SK-N-SH treated with all-trans-retinoic acid at 6 μM for 48 hours (cell line): ENCODE results near the gene DOK4.

Source experiments
- CSDC2 ChIP-seq: fragments of 250-450 bp; sonication (Bioruptor Pico); IDR thresholded peaks from 2 replicates; pipeline ENCODE4 v1.5.0; 2020; ENCODE audit warnings: mild to moderate bottlenecking, moderate library complexity
- ESRRG ChIP-seq: fragments of 250-450 bp; sonication (Bioruptor Pico); IDR thresholded peaks from 2 replicates; pipeline ENCODE4 v1.6.1; 2021; ENCODE audit warnings: mild to moderate bottlenecking
- TOX ChIP-seq: fragments of 250-450 bp; sonication (Bioruptor Pico); IDR thresholded peaks from 2 replicates; pipeline ENCODE4 v1.8.0; 2021; ENCODE audit warnings: mild to moderate bottlenecking, moderate library complexity, borderline replicate concordance
- TF ChIP-seq, protein P1 (sequence below): fragments of 250-450 bp; sonication (Bioruptor Pico); IDR thresholded peaks from 2 replicates; pipeline ENCODE4 v1.8.0; 2020; ENCODE audit warnings: mild to moderate bottlenecking, moderate library complexity, borderline replicate concordance

DNA sequence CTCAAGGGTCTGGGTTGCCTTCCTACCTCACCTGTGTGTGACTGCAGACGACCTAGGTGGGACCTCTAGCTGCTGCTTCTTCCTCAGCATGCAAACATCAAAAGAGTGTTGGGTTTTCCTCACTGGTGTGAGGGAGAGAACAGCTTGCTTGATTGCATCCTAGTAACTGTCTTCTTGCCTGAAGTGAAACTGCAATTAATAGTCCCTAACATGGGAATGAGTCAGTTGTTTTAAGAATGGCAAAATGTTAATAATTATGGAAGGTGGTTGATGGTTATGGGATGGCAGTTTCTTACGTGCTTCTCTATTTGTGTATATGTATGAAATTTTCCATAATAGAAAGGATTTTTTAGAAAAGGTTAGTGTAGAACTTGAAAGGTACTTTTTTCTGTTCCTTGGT lies 17.9 kb downstream of the DOK4 start:
- TF ChIP-seq, protein P1, sequence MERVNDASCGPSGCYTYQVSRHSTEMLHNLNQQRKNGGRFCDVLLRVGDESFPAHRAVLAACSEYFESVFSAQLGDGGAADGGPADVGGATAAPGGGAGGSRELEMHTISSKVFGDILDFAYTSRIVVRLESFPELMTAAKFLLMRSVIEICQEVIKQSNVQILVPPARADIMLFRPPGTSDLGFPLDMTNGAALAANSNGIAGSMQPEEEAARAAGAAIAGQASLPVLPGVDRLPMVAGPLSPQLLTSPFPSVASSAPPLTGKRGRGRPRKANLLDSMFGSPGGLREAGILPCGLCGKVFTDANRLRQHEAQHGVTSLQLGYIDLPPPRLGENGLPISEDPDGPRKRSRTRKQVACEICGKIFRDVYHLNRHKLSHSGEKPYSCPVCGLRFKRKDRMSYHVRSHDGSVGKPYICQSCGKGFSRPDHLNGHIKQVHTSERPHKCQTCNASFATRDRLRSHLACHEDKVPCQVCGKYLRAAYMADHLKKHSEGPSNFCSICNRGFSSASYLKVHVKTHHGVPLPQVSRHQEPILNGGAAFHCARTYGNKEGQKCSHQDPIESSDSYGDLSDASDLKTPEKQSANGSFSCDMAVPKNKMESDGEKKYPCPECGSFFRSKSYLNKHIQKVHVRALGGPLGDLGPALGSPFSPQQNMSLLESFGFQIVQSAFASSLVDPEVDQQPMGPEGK (CRISPR knock-in tag) = no peak
- TF ChIP-seq CSDC2 (CRISPR knock-in tag) = no peak
- TF ChIP-seq ESRRG (CRISPR knock-in tag) = no peak
- no peak for TF ChIP-seq TOX (CRISPR knock-in tag)
